Fibroblast of skin of left quadriceps (primary cell): Measurements from ENCODE around the gene PCNX2.
"Not testable (repeated sequence)": the region's sequence is repeated elsewhere in the genome, so short reads cannot be mapped to it uniquely, and the experiment has no call there.

Experiments
- DNase-seq, 2 experiments: peaks; one replicate each; pipeline ENCODE4 v3.0.0-alpha.2; 2013; ENCODE audit warnings: low read depth in 2 of 2

PCNX2 gene

DNA sequence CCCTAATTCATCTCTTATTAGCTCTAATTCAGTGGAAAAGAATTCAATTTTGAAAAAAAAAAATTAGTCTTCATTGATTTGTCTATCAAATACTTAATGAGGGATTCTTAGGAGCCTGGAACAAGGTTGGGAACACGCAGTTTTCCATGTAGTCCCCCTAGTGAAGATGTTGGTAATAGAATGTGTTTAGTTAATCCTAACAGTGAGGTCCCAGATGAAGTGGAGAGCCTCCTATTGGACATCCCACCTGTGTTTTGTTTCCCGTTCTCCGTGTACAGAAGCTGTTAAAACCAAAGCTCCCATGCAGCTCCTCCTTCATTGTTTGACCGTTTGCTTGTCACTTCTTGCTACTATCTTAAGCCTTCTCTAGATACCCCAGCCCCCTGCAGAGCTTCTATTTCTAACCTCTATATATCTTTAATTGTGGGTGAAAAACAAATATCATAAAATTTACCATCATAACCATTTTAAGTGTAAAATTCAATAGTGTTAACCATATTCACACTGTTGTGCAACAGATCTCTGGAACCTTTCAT, 67.5 kb downstream of the PCNX2 start:
- DNase-seq, result no peak

DNA sequence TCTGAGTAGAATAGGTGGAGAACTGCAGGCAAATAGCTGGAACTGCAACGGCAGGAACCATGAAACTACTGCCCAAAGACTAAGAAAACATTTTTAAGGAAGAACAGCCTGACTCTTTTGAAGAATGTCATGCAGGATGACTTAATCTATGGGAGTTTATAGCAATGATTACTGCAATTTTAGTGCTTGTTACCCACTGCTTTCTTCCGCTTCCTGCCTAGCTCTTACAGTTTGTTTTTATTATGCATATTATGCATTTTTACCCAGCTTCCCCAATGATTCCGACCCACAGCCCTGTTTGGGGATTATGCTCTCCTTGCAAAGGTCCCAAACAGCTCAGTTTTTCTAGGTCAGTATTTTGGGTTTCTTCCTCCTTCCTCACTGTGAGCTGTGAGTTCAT, 71.2 kb downstream of the PCNX2 start:
- DNase-seq, result no peak

DNA sequence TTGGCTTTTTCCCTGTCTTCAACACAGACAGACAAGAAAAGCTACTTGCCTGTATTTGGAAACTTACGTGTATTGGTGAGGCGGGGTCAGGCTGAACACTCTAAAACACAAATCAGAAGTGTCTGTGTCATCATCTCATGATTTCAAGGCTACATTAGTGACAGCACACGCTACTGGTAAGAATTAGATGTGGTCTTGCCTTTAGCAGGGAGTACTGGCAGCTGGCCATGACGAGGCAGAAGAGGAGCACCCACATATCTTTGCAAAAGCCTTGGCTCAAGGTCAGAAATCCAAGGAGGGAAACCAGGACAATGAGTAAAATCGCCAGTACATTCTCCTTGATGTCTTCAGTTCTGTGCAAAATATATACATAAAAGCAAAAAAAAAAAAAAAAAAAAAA, 77.7 kb downstream of the PCNX2 start:
- DNase-seq, result no peak

DNA sequence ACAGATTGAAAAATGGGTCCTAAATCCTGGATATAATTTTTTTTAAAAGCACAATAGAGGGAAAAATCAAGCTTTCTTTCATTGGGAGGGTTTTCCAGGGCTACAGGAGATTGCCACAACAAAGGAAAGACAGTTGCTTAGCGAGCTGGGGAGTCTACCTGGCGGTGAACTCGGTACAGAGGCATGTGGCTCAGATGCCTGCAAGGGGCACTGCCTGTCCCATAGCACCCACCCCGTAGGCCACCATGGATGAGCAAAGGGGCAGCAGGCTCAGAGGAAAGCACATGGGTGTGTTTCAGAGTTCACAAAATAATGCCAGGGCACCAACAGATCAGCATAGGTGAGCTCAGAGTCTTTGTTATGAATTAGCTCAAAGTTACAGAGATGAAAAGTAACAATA, 79.5 kb downstream of the PCNX2 start:
- no peak for DNase-seq

DNA sequence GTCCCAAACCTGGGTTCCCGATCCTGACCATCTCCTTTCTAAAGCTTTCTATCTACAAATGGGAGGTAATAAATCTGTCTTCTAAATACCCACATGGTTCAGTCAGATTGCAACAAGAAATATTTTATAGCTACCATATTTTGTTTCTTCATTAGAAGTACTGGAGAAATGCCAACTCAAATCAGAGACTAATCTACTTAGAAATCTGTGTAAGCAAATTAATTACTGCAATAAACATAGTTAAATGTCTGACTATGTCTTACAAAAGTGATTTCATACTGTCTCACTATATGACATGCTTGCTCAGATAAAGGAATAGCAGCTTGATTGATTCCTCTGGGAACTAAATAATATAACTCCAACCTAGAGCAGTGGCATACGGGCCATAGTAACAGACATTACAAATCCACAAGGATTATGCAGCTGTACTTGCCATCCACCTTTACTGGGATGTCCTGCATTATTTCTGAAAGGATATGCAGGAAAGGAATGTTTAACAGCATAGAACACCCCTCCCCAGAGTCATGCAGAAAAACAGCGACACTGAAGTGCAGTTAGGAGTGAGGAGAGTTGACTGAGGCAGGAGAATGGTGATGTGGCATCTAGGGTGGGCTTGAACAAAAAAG, 80.3 kb downstream of the PCNX2 start:
- DNase-seq, result no peak

DNA sequence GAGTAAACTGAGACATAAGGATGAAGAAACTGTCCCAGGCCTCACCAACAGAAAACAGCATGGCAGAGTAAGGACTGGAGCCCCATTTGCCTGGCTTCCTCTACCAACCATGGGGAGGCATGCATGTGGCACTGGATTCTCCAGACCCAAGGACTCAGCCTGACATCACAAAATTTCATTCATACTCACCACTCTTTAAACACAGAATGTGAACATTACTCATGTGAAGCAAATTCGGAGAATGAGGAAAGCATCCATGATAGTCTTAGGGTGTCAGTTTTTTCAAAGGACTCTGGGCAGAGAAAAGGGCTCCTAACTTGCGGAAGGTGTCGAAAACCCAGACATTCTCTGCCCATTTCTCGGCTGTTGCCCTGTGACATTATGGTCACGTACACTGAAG, 83.9 kb downstream of the PCNX2 start:
- no peak for DNase-seq

DNA sequence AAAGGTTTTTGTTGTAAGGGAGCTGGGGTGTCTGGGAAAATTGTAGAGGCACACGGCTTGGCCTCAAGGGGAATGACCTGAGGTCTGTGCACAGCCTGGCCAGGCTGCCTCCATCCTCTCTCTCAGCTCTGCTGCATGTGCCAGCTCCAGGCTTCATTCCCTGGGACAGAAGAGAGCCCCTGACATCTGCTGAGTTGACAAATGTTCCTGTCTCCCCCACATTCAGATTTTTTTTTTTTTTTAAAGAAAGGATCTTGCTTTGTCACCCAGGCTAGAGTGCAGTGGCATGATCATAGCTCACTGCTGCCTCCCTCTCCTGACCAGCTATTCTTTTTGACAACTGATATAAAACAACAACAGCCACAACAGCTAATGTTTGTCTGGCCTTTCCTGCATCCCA, 84.4 kb downstream of the PCNX2 start:
- no peak for DNase-seq

DNA sequence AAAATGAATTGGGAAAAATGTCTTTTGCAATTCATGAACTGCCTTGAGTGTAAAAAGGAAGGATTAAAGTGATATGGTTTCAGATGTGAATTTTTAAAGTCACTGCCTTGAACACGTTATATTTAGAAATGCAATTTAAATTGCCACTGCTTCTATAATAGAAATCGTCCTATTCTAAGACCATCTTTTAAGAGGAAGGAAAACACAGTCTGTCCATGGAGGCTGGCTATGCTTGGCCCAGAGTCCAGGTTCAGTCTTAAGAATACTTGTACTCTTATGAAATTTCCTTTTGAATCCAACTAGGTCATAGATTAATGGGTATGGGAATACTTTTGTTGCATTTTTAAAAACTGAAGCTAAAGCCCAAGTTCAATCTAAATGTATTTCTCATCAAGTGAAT, 86.0 kb downstream of the PCNX2 start:
- no peak for DNase-seq

DNA sequence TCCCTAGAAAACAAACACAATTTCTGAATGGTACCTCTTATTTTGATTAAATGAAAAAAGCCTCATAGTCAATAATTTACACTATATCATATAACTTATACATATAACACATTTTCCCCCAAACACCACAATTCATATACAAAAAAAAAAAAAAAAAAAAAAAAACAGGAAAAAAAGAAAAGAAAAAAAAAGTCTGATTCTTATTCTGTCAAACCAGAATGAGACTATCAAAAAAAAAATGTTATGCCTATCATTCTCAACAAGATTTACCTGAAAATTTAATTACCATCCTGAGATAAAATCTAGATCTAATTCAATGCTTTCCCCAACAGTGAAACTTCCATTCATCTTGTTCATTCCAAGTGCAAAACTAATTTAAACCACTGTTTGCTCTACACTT, 86.8 kb downstream of the PCNX2 start:
- no peak for DNase-seq

DNA sequence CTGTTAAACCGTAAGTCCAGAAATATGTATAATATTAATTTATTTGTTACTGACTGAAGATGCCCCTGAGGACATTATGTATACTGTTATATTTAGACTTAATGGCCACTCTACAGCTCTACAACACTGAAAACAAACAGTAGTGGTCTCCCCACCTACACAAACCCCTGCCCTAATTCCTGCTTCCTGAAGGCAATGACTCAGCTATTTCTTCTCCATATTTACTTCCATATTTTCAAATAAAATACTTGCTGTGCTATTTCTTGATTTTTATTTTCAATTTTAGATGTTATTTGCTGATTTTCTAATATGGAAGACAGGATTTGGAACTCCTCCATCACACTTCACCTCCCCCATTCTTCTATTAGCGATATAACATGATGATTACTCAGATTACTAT, 97.6 kb downstream of the PCNX2 start:
- no peak for DNase-seq

DNA sequence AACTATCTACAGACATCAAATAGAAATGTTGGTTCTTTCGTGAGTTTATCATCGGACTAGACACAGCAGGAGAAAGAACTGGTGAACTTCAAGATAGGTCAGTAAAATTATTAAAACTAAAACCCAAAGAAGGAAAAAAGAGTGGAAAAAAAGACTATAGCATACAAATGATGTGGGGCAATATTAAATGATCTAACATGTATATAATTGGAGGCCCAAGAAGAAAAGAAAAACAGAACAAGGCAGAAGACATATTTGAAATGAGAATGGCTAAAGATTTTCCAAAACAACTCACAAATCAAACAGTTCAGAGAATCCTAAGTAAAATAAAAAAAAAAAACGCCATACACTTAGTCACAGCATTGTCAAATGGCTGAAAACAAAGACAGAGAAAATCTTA, 101.8 kb downstream of the PCNX2 start:
- no peak for DNase-seq

DNA sequence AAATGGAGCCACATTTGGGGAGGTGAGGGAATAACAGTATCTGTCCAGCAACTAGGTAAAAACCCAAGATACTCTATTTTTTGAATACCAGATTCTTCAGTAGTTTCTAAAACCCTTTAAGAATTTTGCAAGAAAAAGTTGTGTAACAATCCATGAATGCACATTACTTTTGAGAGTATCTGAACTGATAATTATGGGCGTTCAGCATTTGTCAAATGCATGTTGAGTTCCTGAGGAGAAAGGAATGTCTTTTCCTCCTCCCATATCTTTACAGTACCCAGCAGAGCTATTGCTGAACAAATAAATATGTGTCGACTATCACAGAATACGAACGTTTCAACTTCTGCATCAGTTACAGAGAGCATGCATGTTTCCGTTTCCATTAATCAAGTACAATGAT, 104.5 kb downstream of the PCNX2 start:
- DNase-seq, result no peak

DNA sequence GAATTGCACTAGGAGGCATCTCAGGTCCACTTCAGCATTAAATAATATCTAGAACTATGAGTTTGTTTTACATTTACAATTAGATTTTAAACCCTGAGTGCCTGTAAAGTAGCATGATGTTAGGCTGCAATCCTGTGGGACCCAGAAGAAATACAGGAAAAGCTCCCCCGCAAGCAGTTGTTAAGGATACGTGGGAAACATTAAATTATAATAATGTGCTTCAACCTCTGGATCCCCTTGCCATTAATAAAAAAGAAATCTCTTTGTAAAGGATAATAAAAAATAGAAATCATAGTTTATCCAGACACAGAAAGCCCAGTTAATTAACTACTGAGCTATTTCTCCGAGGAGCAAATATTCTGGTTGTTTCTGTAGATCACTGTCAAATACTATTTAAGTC, 106.0 kb downstream of the PCNX2 start:
- DNase-seq, result no peak

DNA sequence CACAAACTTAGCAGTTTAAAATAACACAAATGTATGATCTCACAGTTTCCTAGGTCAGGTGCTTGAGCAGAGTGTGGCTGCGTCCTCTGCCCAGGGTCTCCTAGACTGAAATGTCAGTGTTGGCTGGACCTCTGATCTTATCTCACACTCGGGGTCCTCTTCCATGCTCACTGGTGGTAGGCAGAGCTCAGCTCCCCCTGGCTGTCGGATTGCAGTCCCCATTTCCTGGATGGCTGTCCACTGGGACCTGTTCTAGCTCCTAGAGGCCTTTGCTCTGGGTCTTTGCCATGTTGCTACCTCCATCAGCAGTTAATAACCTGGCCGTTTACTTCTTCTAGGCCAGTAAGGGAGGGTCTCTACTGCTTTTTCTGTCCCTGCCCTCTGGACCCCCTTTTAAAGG, 107.5 kb downstream of the PCNX2 start:
- DNase-seq, result no peak

DNA sequence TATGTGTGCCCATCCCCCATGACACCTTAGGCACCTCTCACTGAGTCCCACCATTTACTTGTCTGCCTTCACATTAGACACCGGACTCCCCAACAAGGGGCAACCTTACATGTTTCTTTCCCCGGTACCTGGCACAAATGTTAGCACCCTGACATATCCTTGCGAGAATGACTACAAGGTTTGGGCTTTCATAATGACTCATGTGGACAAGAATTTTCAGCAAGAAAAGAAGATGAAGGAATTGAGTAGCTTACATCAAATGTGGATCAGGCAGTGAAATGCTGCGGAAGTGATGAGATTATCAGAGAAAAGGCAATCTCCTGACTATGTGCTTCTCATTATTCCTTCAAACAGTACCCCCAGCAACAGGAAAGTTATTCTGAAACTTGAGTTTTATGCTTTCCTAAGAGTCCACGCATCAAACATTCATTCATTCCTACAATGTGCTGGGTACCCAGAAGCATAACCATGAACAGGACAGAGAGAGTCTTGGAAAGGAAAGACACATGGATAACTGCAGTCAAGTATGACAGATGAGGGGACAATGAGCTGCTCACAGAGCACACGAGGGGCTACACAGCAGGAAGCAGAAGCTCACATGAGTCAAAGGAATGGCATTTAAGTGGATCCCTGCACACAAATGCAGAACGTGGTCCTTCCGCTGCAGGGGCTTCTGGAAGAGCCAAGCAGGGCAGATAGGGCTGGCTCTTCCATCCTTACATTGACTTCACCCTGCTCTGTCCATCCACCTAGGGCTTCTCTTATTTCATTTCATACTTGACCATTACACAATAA, 112.1 kb downstream of the PCNX2 start:
- no peak for DNase-seq

DNA sequence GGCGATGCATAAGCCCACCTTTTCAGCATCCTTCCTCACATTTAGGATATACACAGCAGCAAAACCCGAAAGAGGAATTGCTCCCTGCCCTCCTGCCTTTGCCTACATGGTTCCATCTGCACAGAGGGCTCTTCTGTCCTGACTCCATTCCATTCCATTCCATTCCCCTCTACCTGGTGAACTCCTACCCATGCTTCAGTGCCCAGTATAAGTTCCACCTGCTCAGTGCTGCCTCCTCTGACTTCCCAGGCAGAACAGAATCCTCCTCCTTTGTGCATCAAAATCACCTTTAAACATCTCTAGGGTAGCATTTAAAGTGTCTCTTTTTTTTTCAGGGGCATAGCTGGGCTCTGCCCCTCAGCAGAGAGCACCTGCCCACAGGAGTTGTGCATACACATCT, 112.9 kb downstream of the PCNX2 start:
- DNase-seq, result no peak

DNA sequence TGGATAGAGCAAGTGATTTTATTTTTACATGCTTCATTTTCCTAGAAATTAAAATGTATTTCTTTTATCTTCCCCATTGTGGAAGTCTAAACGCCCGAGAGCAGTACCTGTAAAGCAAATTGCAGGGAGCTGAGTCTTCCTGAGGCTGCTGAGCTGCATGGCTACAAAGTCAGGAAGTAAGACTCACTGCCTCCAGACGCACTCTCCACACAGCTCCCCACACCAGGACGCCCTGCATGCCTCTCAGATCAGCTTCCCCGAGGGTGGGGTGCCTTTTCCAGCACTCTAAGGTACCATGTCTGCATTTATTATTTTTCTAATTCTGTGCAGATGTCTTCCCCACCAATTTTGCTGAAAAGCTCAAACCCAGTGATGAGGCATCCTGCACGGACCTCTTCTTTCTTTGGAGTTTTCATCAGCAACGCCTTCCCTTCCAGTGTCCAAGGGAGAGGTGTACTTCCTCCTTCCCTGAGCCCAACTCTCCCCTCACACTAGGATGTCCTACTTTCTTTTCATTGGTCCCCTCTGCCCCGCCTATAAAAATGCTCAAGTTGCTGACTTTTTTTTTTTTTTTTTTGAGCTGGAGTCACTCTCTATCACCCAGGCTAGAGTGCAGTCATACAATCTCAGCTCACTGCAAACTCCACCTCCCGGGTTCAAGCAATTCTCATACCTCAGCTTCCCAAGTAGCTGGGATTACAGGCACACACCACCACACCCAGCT, 114.7 kb downstream of the PCNX2 start:
- no peak for DNase-seq

DNA sequence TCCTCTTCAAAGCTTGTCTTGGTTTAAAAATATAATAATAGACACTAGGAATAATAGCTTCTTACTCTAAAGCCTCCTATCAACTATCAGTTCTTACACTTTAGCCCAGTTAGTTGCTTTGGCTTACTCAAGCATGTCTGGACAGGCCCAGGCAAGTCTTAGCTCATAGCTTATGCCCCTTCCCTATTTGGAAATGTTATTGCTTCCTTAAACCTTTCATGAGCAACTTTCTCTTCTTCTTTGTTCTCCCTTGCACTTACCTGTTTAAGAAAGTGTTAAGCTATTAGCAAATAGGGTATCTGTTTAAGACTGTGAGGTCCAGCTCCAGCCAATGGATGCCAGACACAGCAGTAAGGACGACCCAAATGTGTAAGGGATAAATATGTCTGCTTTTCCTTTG, 115.9 kb downstream of the PCNX2 start:
- DNase-seq, result not testable (repeated sequence)

DNA sequence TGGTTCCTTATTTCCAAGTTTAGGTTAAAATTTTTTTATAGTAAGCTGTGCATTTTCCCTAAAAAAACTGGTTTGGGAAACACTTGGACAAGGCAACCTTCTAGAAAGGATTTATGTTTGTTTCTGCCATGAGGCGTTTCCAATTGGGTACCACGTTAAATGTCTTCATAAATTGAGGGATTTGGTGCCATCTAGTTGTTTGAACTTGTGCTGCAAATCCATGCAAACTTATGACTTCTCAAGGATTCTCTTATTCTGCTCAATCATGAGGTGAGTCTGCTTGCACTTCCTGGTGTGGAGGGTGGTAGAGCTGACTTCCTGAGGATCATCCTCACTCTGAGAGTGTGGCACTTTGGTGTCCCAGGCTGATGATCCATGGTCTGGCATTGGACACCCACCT, 123.3 kb downstream of the PCNX2 start:
- peak in 1 of 2 experiments; percentile 15 for DNase-seq

DNA sequence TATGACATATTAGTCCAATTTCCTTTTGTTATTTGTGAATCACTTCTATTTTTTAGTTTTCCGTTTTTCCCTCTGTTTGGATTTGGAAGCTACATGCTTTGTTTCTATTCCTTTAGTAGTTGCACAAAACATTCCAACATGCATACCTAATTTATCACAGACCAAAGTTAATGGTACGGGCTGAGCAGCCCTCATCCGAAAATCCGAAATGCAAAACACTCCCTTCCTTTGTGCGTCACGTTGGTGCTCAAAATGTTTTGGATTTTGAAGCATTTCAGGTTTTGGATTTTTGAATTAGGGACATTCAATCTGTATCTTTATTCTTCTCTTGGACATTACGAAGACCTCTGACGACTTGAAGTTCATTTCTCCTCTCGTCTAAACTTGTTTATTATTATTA, 124.8 kb downstream of the PCNX2 start:
- DNase-seq, result no peak

DNA sequence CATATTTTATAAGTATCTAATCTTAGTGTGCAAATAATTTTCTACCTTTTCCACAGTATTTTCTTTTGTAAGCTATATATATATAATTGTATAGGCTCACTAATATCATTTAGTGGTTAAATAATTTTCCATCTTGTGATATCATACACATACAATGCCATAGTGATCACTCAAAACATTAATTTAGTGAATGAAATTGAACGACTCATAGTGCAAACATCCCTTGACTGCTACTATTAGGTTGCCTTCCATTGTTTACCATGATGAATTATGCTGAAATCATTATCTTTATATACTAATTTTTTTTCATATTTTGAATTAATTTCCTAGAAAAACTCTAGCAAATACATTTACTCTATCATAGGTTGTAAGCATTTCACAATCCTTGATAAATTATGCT, 127.1 kb downstream of the PCNX2 start:
- no peak for DNase-seq

DNA sequence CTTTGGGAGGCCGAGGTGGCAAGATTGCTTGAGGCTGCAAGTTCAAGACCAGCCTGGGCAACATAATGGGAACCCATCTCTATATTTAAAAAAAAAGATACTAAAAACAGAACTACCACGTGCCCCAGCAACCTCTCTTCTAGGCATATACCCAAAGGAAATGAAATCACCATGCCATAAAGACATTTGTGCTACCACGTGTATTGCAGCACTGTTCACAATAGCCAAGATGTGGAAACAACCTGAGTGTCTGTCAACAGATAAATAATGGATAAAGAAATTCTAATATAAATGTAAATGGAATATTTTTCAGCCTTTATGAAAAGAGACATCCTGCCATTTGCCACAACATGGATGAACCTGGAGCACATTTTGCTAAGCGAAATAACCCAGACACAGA, 128.6 kb downstream of the PCNX2 start:
- no peak for DNase-seq

DNA sequence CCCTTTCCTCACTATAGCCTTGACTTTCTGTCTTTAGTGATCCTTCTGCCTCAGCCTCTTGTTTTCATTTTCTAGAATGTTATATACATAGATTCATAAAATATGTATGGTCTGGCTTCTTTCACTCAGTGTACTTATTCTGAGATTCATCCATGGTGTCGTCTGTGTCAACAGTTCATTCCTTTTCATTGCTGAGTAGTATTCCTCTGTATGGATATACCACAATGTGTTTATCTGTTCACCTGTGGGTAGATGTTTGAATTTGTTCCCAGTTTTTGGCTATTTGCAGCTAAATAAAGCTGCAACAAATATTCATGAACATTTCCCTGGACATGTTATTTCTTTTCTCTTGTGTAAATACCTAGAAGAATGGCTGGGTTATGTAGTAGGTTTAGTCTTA, 131.8 kb downstream of the PCNX2 start:
- DNase-seq, result no peak
